ENCODE measurements around the gene SPEF1. TPM values are rescaled to one million over a fixed set of nuclear protein-coding genes. Genes with fewer than 3 reads are reported as not detected.

Gene SPEF1
- total and polyA plus RNA-seq, 10 donors: 0.06 to 0.11 TPM; not detected in 8

DNA sequence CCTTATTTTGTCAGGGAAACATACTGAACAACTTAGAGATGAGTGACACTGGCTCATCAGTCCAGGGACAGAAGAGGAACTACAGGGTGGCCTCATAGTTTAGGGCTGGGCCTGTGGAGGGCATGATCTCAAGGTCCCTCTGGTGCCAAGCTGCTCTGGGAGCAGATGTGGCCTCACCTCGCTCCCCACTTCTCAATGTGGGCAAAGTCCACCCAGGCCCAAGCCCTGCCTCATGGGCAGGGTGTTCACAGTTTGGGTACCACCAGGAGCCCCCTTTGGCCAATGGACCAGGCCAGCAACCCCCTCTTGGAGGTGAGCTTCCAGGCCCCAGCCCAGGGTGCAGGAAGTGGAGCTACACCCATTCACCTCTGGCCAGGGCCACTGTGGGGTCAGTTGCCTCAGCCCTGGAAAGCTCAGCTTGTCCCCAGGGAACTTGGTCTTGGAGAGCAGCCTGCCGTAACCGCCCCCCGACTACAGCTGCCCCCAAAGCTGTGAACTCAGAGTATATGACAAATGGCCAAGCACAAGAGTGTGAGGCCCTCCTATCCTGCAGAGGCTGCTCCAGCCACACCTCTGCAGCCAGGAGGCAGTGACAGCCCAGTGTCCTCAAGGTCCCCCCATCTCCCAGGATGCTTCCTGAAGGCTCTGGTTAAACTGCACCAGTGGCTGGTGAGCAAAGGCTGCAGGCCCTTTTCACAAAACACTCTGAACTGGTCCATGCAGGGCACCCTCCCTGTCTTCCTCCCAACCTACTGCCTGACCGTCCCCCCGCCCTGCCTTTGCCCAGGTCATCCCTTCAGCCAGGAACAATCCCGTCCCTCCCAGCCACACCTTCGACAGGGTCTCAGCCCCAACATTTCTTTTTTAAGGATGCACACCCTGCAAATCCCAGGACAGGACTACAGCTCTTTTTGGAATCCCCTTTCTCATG lies 17.3 kb downstream of the SPEF1 start:
- TF ChIP-seq POLR2A (IDR thresholded peaks at IDR 0.05) (no peak), POLR2AphosphoS5 (IDR thresholded peaks at IDR 0.05) (no peak)
- TF ChIP-seq, protein P1, sequence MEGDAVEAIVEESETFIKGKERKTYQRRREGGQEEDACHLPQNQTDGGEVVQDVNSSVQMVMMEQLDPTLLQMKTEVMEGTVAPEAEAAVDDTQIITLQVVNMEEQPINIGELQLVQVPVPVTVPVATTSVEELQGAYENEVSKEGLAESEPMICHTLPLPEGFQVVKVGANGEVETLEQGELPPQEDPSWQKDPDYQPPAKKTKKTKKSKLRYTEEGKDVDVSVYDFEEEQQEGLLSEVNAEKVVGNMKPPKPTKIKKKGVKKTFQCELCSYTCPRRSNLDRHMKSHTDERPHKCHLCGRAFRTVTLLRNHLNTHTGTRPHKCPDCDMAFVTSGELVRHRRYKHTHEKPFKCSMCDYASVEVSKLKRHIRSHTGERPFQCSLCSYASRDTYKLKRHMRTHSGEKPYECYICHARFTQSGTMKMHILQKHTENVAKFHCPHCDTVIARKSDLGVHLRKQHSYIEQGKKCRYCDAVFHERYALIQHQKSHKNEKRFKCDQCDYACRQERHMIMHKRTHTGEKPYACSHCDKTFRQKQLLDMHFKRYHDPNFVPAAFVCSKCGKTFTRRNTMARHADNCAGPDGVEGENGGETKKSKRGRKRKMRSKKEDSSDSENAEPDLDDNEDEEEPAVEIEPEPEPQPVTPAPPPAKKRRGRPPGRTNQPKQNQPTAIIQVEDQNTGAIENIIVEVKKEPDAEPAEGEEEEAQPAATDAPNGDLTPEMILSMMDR (IDR thresholded peaks at IDR 0.05 in 8 of 11, conservative IDR thresholded peaks at IDR 0.05 in 3 of 11): no peak
- no peak for DNase-seq
- no peaks in the 10 kb centered on the region for H3K9me3 ChIP-seq
- WGBS, 5 donors: 85 to 94% (median 90%) methylated on average over 4 to 8 of the region's 8 CpGs
- peak overlapping the region in 4 of 8 donors; percentile 20 to 97 (median 92) for H3K27ac ChIP-seq
- H3K27me3 ChIP-seq (replicated peaks in 1 of 7): no peaks in the 10 kb centered on the region
- intact Hi-C loops (cut with DNase I; ENCODE audit: low total_unique reads): no loop called here
- H3K4me3 ChIP-seq: no peak overlapping the region
- peaks cover 0 to 34% (median 0%) of the 10 kb centered on the region in 6 donors for H3K36me3 ChIP-seq
- H3K4me1 ChIP-seq: peaks cover 11 to 94% (median 52%) of the 10 kb centered on the region in 6 donors

DNA sequence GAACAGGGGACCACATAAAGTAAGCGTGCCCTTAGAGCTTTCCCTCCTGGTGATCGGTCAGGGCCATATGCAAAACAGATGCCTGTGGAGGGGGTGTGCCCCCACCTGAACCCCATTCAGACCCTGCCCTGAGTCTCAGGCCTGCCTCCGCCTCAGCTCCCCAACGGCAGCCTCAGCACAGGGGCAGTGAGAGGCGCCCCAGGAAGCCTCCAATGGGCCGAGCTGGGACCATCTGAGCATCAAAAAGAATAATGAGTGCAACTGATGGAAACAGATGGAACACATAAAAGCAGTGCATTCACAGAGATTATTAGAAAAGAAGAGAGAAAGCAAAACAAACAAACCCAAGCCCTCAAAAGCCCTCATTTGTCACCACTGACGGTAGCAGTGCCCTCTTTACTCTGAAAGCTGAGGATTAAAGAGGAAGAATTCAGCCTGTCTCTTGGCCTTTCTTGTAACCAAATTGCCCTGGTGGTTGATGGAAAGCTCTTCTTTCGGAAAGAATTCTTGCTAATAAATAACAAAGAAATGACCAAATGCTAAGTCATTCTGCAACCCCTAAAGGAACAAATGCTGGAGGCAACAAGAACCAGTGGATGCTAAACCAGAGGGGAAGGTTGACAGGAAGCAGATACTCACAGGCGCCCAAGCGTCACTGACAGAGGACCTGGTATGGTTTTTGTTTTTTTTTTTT lies 20.4 kb downstream of the SPEF1 start:
- H3K27me3 ChIP-seq (replicated peaks in 1 of 7): no peaks in the 10 kb centered on the region
- peaks cover 0 to 65% (median 5%) of the 10 kb centered on the region in 6 donors for H3K36me3 ChIP-seq
- peak overlapping the region in 6 of 8 donors; percentile 36 to 73 (median 68) for H3K27ac ChIP-seq
- H3K4me3 ChIP-seq: no peak overlapping the region
- WGBS, 5 donors: 56 to 68% (median 63%) methylated on average over 10 of the region's 10 CpGs
- intact Hi-C loops (cut with DNase I; ENCODE audit: low total_unique reads): no loop called here
- DNase-seq: no peak
- no peaks in the 10 kb centered on the region for H3K9me3 ChIP-seq
- H3K4me1 ChIP-seq: peaks cover 0 to 86% (median 28%) of the 10 kb centered on the region in 6 donors
- TF ChIP-seq, protein P1 (IDR thresholded peaks at IDR 0.05 in 8 of 11, conservative IDR thresholded peaks at IDR 0.05 in 3 of 11): no peak
- no peak for TF ChIP-seq POLR2A (IDR thresholded peaks at IDR 0.05)
- no peak for TF ChIP-seq POLR2AphosphoS5 (IDR thresholded peaks at IDR 0.05)

DNA sequence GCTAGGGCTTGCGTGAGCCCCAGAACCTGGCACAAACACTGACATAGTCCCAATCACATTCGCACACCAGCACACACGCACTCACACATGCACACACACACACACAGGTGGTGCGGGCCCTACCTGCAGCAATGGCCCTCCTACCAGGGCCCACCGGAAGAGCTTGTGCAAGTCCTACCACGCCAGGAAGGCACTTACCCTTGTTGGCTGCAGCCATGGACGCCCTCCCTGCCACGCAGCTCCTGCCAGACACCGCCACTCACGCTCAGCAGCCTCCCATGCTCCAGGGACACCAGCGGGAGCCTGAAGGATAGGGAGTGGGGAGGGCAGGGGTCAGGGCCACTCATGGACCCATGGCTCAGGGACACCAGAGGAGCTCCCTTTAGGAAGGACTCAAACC lies 21.4 kb downstream of the SPEF1 start:
- WGBS, 5 donors: 69 to 91% (median 83%) methylated on average over 11 of the region's 11 CpGs; no CpG with 5 or more reads in 1 of the 5 donors
- no peaks in the 10 kb centered on the region for H3K27me3 ChIP-seq (replicated peaks in 1 of 7)
- no peak overlapping the region for H3K4me3 ChIP-seq
- H3K4me1 ChIP-seq: peaks cover 0 to 77% (median 20%) of the 10 kb centered on the region in 6 donors
- H3K27ac ChIP-seq: peak overlapping the region in 6 of 8 donors; percentile 23 to 73 (median 68)
- intact Hi-C loops (cut with DNase I; ENCODE audit: low total_unique reads): no loop called here
- DNase-seq: no peak
- no peaks in the 10 kb centered on the region for H3K9me3 ChIP-seq
- peaks cover 0 to 75% (median 5%) of the 10 kb centered on the region in 6 donors for H3K36me3 ChIP-seq
- TF ChIP-seq POLR2A (IDR thresholded peaks at IDR 0.05) (no peak), POLR2AphosphoS5 (IDR thresholded peaks at IDR 0.05) (peak in 1 of 3 donors; percentile 29)
- TF ChIP-seq, protein P1 (IDR thresholded peaks at IDR 0.05 in 8 of 11, conservative IDR thresholded peaks at IDR 0.05 in 3 of 11): no peak
